HK-2 (cell line): ENCODE measurements around the gene TECPR1.

Source experiments
- DNase-seq: peaks from one replicate; pipeline ENCODE4 v3.0.0-alpha.2; 2018; ENCODE audit not compliant: unreplicated experiment

TECPR1 gene

GRCh38 chr7:98283127-98283886, 31.3 kb upstream of the TECPR1 start:
- peak; percentile 59 for DNase-seq

DNA sequence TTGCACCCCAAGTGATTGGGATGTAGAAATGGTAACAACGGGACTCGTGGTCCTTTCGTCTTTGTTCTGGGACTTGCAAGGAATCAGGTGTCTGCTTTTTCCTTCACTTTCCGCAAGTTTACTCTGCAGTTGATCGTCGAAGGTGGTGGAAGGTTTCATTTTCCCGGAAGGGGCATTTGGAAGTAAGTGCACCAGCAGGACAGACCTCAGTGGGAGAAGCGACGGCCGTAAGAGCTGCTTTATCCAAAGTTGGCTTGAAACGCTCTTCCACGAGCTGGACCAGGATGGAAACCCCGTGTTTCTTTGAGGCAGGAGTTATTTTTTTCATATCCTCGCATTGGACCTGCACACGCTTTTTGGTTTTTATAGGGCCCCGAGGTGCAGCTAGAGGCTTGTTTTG, 30.7 kb upstream of the TECPR1 start:
- no peak for DNase-seq

- DNase-seq: no peak
These were observed 29.9 kb upstream of the TECPR1 start for GRCh38 chr7:98281757-98282606.

DNA sequence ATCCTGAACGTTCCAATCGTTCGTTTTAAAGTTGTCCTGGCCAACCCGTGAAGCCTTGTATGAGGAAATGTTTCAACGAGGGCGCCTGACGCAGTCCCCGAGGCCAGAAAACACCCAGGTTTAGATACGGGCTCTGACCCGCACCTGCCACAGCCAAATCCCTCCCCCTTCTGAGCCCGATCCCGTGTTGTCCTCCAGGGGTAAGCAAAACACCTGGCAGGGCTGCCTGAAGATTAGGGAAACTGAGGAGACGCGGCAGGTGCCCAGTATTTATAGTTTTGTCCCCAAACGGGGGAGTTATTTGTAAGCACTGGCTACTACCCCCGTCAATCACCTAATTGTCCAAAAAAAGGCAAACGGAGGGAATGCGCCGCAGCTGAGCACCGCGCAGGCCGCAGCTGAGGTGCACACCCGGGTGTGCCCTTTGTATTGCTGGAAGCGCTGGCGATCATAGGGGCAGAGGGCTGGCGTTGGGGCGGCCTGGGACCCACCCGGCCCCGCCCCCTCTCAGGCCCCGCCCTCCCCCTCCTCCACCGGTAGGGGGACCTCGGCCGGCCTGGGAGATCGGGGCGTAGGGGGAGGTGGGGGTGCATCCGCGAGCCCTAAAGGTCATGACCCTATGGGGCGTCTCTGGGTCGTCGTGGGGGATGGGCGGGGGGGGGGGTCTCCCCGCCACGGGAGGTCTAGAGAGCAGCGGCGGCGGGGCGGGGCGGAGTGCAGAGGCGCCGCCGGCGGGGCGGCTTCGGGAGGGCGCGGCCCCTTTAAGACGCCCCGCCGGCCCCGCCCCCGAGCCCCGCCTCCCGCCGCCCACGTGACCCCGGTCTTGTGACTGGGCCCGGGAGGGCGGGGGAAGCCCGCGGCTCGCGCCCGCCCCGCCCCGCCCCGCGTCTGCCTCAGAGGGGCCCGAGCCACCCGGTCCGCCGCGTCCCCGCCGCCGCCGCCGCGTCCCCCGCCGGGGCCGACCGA, 29.0 kb upstream of the TECPR1 start, which contains the start of gene BRI3:
Gene BRI3 (plus strand): TSS at position 896 of the 966 bp plus-strand sequence. CDS start 110 bp downstream, outside the sequence.
- DNase-seq: peak; percentile 91

DNA sequence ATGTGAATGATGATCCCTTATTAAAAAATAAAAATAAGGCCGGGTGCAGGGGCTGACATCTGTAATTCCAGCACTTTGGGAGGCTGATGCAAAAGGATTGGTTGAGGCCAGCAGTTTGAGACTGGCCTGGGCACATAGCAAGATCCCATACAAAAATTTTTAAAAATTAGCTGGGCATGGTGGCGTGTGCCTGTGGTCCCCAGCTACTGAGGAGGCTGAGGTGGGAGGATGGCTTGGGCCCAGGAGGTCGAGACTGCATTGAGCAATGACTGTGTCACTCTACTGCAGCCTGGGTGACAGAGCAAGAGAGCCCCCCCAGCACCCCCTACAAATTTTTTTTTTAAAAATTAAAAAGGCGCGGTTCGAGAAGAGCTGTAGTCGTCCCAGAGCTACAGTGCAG, 28.3 kb upstream of the TECPR1 start:
- no peak for DNase-seq

GRCh38 chr7:98278936-98279335, 26.9 kb upstream of the TECPR1 start:
- no peak for DNase-seq

DNA sequence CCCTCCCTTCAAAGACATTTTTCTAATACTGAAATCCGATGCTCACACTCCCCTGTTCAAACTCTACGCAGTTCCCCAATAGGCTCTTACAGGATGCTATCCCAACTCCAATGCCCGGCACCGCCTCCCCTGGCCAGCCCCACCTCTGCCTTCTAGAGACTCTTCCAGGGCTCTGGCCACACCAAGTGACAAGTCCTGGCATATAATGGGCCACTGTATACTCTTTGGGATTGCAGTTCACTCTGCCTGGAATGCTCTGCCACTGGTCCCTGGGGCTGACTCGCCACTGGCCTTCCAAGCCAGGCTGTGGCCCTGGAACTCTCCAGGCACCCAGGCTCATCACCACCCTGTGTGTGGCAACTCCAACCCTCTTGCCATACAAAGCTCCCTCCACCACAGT, 26.4 kb upstream of the TECPR1 start:
- no peak for DNase-seq

- no peak for DNase-seq
These were observed 24.3 kb upstream of the TECPR1 start for GRCh38 chr7:98276241-98276761.

- DNase-seq: no peak
These were observed 15.3 kb upstream of the TECPR1 start for GRCh38 chr7:98267303-98267702.

DNA sequence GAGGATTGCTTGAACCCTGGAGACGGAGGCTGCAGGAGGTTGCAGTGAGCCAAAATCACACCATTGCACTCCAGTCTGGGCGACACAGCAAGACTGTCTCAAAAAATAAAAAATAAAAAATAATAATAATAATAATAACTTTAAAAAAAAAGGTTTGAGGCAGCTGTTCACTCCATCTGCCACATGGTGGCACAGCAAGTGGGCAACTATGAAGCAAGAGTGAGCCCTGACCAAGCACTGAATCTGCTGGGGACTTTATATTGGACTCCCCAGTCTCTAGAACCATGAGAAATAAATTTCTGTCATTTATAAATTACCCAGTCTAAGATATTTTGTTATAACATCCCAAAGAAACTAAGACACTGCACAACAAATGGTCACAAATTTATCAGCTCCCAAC, 14.8 kb upstream of the TECPR1 start:
- no peak for DNase-seq

- no peak for DNase-seq
These were observed 13.8 kb upstream of the TECPR1 start for GRCh38 chr7:98265841-98266271.

DNA sequence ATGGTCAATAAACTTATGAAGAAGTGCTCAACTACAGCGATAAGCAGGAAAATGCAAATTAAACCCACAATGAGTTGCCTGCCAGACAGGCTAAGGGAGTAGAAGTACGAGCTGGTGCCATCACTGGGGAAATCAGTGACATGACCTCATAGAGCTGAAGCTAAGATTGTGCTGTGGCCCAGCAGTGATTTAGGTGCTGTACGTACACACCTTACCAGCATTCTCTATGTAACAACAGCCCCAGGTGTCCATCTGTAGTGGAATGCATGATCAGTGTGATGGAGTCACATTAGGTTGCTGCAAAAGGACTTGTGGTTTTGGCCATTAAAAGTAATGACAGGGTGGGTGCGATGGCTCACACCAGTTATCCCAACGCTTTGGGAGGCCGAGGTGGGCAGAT, 5.7 kb upstream of the TECPR1 start:
- no peak for DNase-seq

DNA sequence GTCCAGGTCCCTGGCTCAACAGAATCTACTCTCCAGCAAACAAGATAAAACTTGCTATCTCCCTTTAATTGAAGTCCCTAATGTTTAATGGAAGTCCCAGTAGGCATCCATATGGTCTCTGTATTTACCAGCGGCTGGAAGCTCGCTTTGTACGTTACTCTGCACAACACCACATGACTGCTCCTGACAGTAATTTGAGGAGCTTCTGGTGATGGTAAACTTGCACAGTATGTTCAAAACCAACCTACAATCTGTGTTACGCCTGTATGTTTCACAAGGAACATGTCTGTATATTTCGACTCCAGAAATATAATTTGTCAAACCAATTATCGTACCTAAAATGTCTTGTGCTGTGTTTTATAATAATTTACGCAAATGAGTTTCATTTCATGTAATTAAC, 4.4 kb upstream of the TECPR1 start:
- DNase-seq: no peak

DNA sequence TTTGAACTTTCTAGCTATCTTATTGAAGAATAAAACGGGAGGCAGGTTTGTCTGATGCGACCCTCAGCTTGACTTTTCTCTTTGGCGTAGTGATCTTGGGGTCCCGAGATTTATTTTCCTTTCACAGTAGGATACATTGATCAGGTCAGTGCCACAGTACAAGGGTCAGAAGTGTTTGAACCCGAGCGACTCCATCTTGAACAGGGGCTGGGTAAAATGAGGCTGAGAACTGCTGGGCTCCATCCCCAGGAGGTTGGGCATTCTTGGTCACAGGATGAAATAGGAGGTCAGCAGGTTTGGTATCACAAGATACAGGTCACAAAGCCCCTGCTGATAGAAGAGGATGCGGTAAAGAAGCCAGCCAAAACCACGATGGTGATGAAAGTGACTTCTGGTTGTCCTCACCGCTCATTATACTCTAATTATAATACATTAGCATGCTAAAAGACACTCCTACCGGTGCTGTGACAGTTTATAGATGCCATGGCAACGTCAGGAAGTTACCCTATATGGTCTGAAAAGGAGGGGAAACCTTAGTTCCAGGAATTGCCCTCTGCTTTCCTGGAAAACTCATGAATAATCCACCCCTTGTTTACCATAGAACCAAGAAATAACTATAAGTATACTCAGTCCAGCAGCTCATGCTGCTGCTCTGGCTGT, 3.0 kb upstream of the TECPR1 start:
- DNase-seq: no peak

DNA sequence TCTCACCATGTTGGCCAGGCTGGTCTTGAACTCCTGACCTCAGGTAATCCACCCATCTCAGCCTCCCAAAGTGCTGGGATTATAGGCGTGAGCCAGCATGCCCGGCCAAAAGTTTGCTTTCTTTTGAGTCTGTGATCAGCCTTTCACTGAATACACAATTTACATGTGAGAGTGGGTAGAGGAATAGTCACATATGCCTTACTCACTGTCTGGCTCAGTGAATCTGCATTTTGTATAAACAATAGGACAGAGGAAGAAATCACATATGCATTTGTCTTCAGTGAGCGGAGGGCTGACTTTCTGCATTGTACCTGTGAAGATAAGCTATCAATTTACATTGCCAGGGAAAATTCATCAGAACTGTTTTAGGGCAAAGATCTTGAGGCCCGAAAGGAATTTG, 2.5 kb upstream of the TECPR1 start:
- DNase-seq: no peak

DNA sequence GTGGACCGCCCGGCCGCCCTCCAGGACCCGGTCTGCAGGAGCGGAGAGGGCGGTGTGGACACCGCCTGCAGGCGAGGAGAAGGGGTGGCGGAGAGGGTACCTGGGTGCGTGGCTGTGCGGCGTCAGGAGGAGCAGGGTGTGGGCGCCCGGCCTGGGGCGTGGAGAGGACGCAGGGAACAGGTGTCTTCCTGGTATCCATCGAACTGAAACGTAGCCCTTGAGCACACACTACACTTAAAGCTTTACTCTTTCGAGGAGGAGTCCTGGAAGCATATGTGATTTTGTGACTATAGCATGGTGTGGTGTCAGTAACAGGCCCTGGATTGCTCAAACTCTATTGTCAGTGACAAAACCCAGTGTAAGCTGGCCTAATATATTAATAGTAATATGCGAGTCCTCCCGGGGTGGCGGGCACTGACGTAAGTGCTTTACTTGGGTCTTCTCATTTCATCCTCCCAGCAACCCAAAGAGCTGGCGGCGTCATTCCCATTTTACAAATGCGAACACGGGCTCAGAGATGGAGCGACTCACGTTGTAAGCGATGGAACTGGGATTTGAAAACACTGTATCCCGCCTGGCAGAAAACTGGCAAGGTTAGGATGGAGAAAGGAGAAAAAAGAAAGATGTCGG, 508 bp upstream of the TECPR1 start:
- DNase-seq: no peak

DNA sequence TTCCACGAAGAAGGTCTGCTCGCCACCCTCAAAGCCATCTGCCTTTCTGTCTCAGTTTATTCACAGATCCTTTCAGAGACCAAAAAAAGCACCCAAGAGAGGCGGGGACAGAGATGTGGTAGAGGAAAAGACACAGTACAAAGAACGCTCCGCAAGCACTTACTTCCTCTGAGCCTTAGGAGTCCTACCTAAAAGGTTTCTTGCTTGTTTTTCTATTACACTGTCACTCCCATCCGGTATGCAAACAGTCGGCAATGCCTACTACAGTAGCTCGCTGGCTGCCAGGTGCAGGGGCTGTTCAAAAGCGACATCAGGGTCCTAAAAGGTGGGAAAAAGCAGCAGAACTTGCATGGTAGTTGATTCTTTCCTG, 816 bp downstream of the TECPR1 start:
- no peak for DNase-seq

- DNase-seq: no peak
These were observed 1.2 kb downstream of the TECPR1 start for GRCh38 chr7:98250789-98251188.

- DNase-seq: no peak
These were observed 2.9 kb downstream of the TECPR1 start for GRCh38 chr7:98249106-98249505.

- no peak for DNase-seq
These were observed 3.9 kb downstream of the TECPR1 start for GRCh38 chr7:98248156-98248555.

DNA sequence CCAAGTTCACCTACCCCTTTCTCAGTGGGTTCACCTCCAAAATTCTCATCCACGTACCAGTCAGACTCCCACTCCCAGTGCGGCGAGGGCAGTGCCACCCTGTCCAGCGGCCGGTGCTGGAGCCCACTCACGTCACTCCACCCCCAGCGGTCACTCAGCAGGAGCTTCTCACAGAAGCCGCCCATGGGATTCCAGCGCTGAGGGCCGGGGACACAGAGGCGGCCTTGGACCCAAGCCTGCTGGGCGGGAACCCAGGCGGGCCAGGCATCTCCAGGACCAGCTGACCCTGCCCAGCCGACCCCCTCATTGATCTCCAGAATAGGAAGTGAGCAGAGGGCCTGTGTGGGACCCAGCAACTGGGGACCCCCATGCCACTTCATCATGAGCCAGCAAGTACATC, 7.2 kb downstream of the TECPR1 start:
- no peak for DNase-seq
